Middle frontal gyrus (tissue), 1 donor: ENCODE results near the gene SSR3.
"Not testable (repeated sequence)": the region's sequence is repeated elsewhere in the genome, so short reads cannot be mapped to it uniquely, and the experiment has no call there.

ENCODE experiments used
- DNase-seq: peaks from one replicate; pipeline ENCODE4 v3.0.0-alpha.2; 2015; ENCODE audit warnings: low spot score; ENCODE audit errors: extremely low spot score

SSR3 gene

GRCh38 chr3:156576051-156576450 lies 21.1 kb upstream of the SSR3 start:
- no peak for DNase-seq

GRCh38 chr3:156575641-156576040 lies 20.7 kb upstream of the SSR3 start:
- no peak for DNase-seq

- not testable (repeated sequence) for DNase-seq
These were observed 15.0 kb upstream of the SSR3 start for GRCh38 chr3:156569881-156570280.

- DNase-seq, result not testable (repeated sequence)
These were observed 14.1 kb upstream of the SSR3 start for GRCh38 chr3:156569016-156569415.

GRCh38 chr3:156563900-156564682 lies 9.2 kb upstream of the SSR3 start:
- no peak for DNase-seq

GRCh38 chr3:156562486-156562885 lies 7.6 kb upstream of the SSR3 start:
- not testable (repeated sequence) for DNase-seq

GRCh38 chr3:156561533-156561932 lies 6.6 kb upstream of the SSR3 start:
- no peak for DNase-seq

GRCh38 chr3:156559321-156559720 lies 4.4 kb upstream of the SSR3 start:
- DNase-seq, result no peak

- no peak for DNase-seq
These were observed 3.5 kb upstream of the SSR3 start for GRCh38 chr3:156558389-156558788.

- DNase-seq, result no peak
These were observed 439 bp downstream of the SSR3 start for GRCh38 chr3:156554515-156554841.

- no peak for DNase-seq
These were observed 1.1 kb downstream of the SSR3 start for GRCh38 chr3:156553705-156554356.

- DNase-seq, result no peak
These were observed 1.9 kb downstream of the SSR3 start for GRCh38 chr3:156552973-156553372.

- no peak for DNase-seq
These were observed 3.2 kb downstream of the SSR3 start for GRCh38 chr3:156551746-156552145.

- no peak for DNase-seq
These were observed 3.7 kb downstream of the SSR3 start for GRCh38 chr3:156551261-156551660.

- DNase-seq, result no peak
These were observed 6.0 kb downstream of the SSR3 start for GRCh38 chr3:156548902-156549301.

- no peak for DNase-seq
These were observed 6.8 kb downstream of the SSR3 start for GRCh38 chr3:156548041-156548687.

- DNase-seq, result no peak
These were observed 7.3 kb downstream of the SSR3 start for GRCh38 chr3:156547637-156548036.

GRCh38 chr3:156543043-156543555 lies 11.8 kb downstream of the SSR3 start:
- DNase-seq, result no peak

GRCh38 chr3:156542101-156543042 lies 12.5 kb downstream of the SSR3 start:
- DNase-seq, result no peak

- DNase-seq, result no peak
These were observed 15.1 kb downstream of the SSR3 start for GRCh38 chr3:156539802-156540201.

- no peak for DNase-seq
These were observed 15.9 kb downstream of the SSR3 start for GRCh38 chr3:156539051-156539450.
